ENCODE results near the gene CRYBB1. TPM values are rescaled to one million over a fixed set of nuclear protein-coding genes. Genes with fewer than 3 reads are reported as not detected.

CRYBB1 gene
- total and polyA plus RNA-seq, 2 experiments from 2014 or later, result 1.6 to 3.7 TPM

- 0 out of 2 replicates have a peak, but pooled peaks cover 10% of the 10 kb centered on the region for H3K36me3 ChIP-seq (ENCODE audit: insufficient read depth)
- peaks cover 50% of the 10 kb centered on the region for H3K79me2 ChIP-seq (replicated peaks; ENCODE audit: insufficient read depth)
- Mint-ChIP-seq H3K4me3 (no peak overlapping the region; the same call in 2 of the 3 replicates), H3K27me3 (ENCODE audit: insufficient read depth, low read depth, poor library complexity) (peaks cover 7% of the 10 kb centered on the region), H3K9me3 (no peaks in the 10 kb centered on the region), H3K4me1 (peaks cover 35% of the 10 kb centered on the region), H3K27ac (peak overlapping the region; percentile 36; the same call in 1 of the 2 replicates), H3K36me3 (ENCODE audit: low read depth) (peaks cover 43% of the 10 kb centered on the region)
- H4K20me1 ChIP-seq (replicated peaks; ENCODE audit: insufficient read depth), result peaks cover 7% of the 10 kb centered on the region
- H3F3A ChIP-seq (replicated peaks; ENCODE audit: low read depth), result peaks cover 8% of the 10 kb centered on the region; the same call in 1 of the 2 replicates
- H3K9me2 ChIP-seq (ENCODE audit: insufficient read depth), result no peaks in the 10 kb centered on the region
- H3K27me3 ChIP-seq (ENCODE audit: insufficient read depth), result peaks cover 12% of the 10 kb centered on the region
- DNase-seq (ENCODE audit: low spot score) (peak; percentile 43), ATAC-seq (peak; percentile 2; the same call in 2 of the 3 replicates)
- TF ChIP-seq ZNF331 (CRISPR knock-in tag; IDR thresholded peaks at IDR 0.05; ENCODE audit: low read depth), result no peak
- TF ChIP-seq CREB1 (CRISPR knock-in tag; IDR thresholded peaks at IDR 0.05; ENCODE audit: low read depth), result no peak
- TF ChIP-seq NANOG (IDR thresholded peaks at IDR 0.05; ENCODE audit: borderline replicate concordance), result no peak
- TF ChIP-seq STAT1 (IDR thresholded peaks at IDR 0.05; ENCODE audit: unreplicated experiment), result no peak
- TF ChIP-seq ETS1 (IDR thresholded peaks at IDR 0.05), result no peak
- TF ChIP-seq REST (IDR thresholded peaks at IDR 0.05; ENCODE audit: unreplicated experiment), result no peak
- no peak for TF ChIP-seq CTCF (conservative IDR thresholded peaks at IDR 0.05; ENCODE audit: low read depth in 2 of 2)
- TF ChIP-seq JUNB (IDR thresholded peaks at IDR 0.05; ENCODE audit: unreplicated experiment), result no peak
- no peak; the same call in 1 of the 2 replicates for TF ChIP-seq ZNF462 (CRISPR knock-in tag; IDR thresholded peaks at IDR 0.05)
- no peak for TF ChIP-seq EZH2phosphoT487 (IDR thresholded peaks at IDR 0.05; ENCODE audit: unreplicated experiment)
- no peak for TF ChIP-seq ZNF114 (CRISPR knock-in tag; IDR thresholded peaks at IDR 0.05)
- TF ChIP-seq POLR2AphosphoS5 (IDR thresholded peaks at IDR 0.05; ENCODE audit: low read depth), result no peak
- TF ChIP-seq EZH2 (IDR thresholded peaks at IDR 0.05; ENCODE audit: low read depth, unreplicated experiment), result no peak
- H2AFZ ChIP-seq, result no peak overlapping the region
- H3K4me2 ChIP-seq, result peak overlapping the region; percentile 48; the same call in 1 of the 2 replicates
- H3K4me3 ChIP-seq, result no peak overlapping the region
- peaks cover 26% of the 10 kb centered on the region for H3K4me1 ChIP-seq (ENCODE audit: insufficient read depth)
- peak overlapping the region; percentile 47; the same call in 1 of the 2 replicates for H3K27ac ChIP-seq (ENCODE audit: low read depth)
These were observed 43.2 kb upstream of the CRYBB1 start for GRCh38 chr22:26660961-26661578.
